H9 (cell line): ENCODE measurements around the gene GLYATL3. TPM values are rescaled to one million over a fixed set of nuclear protein-coding genes. Genes with fewer than 3 reads are reported as not detected.

Experiments
- DNase-seq: peaks from one replicate; pipeline ENCODE4 v3.0.0-alpha.2; 2017
- H2AFZ ChIP-seq: one replicate; pipeline ENCODE4 v1.6.1; 2013; ENCODE audit warnings: mild to moderate bottlenecking, low read length, control low read depth, moderate library complexity
- H2AK5ac ChIP-seq: 2 replicates; pipeline ENCODE4 v1.6.1; 2013; ENCODE audit warnings: low read length, control low read depth, mixed read lengths; ENCODE audit not compliant: insufficient read length
- H2BK120ac ChIP-seq: one replicate; pipeline ENCODE4 v1.6.1; 2013; ENCODE audit warnings: low read depth, mild to moderate bottlenecking, low read length, control low read depth, inconsistent platforms; ENCODE audit not compliant: poor library complexity, severe bottlenecking
- H2BK12ac ChIP-seq: 2 replicates; pipeline ENCODE4 v1.6.1; 2013; ENCODE audit warnings: low read length, control low read depth, mixed read lengths, low read depth; ENCODE audit not compliant: insufficient read length
- H2BK15ac ChIP-seq: 2 replicates; pipeline ENCODE4 v1.6.1; 2013; ENCODE audit warnings: low read depth, low read length, control low read depth
- H2BK20ac ChIP-seq: one replicate; pipeline ENCODE4 v1.6.1; 2013; ENCODE audit warnings: low read depth, mild to moderate bottlenecking, low read length, control low read depth, inconsistent platforms; ENCODE audit not compliant: poor library complexity, severe bottlenecking
- H2BK5ac ChIP-seq: 2 replicates; pipeline ENCODE4 v1.6.1; 2013; ENCODE audit warnings: low read length, control low read depth, mixed read lengths; ENCODE audit not compliant: insufficient read length
- H3K14ac ChIP-seq: 2 replicates; pipeline ENCODE4 v1.6.1; 2013; ENCODE audit warnings: low read length, control low read depth; ENCODE audit not compliant: insufficient read depth
- H3K18ac ChIP-seq: 2 replicates; pipeline ENCODE4 v1.6.1; 2013; ENCODE audit warnings: low read depth, mild to moderate bottlenecking, mixed read lengths, low read length, control low read depth; ENCODE audit not compliant: insufficient read length
- H3K23ac ChIP-seq: 2 replicates; pipeline ENCODE4 v1.6.1; 2013; ENCODE audit warnings: low read length, control low read depth, mixed read lengths, low read depth; ENCODE audit not compliant: insufficient read length
- H3K23me2 ChIP-seq: 2 replicates; pipeline ENCODE4 v1.6.1; 2013; ENCODE audit warnings: low read depth, mild to moderate bottlenecking, mixed read lengths, low read length, control low read depth; ENCODE audit not compliant: insufficient read length, poor library complexity, severe bottlenecking
- H3K27ac ChIP-seq: 2 replicates; pipeline ENCODE4 v1.5.1; 2013; ENCODE audit warnings: low read length, control low read depth, mixed read lengths, low read depth; ENCODE audit not compliant: insufficient read length
- H3K27me3 ChIP-seq: 2 replicates; pipeline ENCODE4 v1.6.1; 2013; ENCODE audit warnings: low read length, control low read depth, inconsistent platforms; ENCODE audit not compliant: insufficient read depth
- H3K4ac ChIP-seq: 2 replicates; pipeline ENCODE4 v1.6.1; 2013; ENCODE audit warnings: low read depth, mild to moderate bottlenecking, control low read depth, inconsistent platforms, low read length, moderate library complexity
- H3K4me1 ChIP-seq: 2 replicates; pipeline ENCODE4 v1.6.1; 2013; ENCODE audit warnings: low read length, control low read depth, inconsistent platforms; ENCODE audit not compliant: insufficient read depth
- H3K4me2 ChIP-seq: 2 replicates; pipeline ENCODE4 v1.6.1; 2013; ENCODE audit warnings: low read length, control low read depth, mixed read lengths; ENCODE audit not compliant: insufficient read length, insufficient read depth
- H3K56ac ChIP-seq: 2 replicates; pipeline ENCODE4 v1.6.1; 2013; ENCODE audit warnings: low read depth, mild to moderate bottlenecking, mixed read lengths, low read length, control low read depth; ENCODE audit not compliant: insufficient read length
- H3K79me1 ChIP-seq: 2 replicates; pipeline ENCODE4 v1.6.1; 2013; ENCODE audit warnings: low read depth, mild to moderate bottlenecking, moderate library complexity, low read length, control low read depth, inconsistent platforms; ENCODE audit not compliant: insufficient read depth, poor library complexity, severe bottlenecking
- H3K79me2 ChIP-seq: 2 replicates; pipeline ENCODE4 v1.6.1; 2013; ENCODE audit warnings: low read length, control low read depth, inconsistent platforms; ENCODE audit not compliant: insufficient read depth
- H3K9ac ChIP-seq: 2 replicates; pipeline ENCODE4 v1.6.1; 2013; ENCODE audit warnings: low read length, control low read depth, mixed read lengths; ENCODE audit not compliant: insufficient read length; ENCODE audit errors: extremely low read depth
- H3K9me3 ChIP-seq: one replicate; pipeline ENCODE4 v1.6.1; 2013; ENCODE audit warnings: low read depth, low read length, inconsistent platforms; ENCODE audit not compliant: control insufficient read depth
- H3T11ph ChIP-seq: one replicate; pipeline ENCODE4 v1.6.1; 2013; ENCODE audit warnings: mild to moderate bottlenecking, low read length, control low read depth, inconsistent platforms
- H4K20me1 ChIP-seq: one replicate; pipeline ENCODE4 v1.6.1; 2013; ENCODE audit not compliant: control insufficient read depth, insufficient read length, insufficient read depth
- H4K5ac ChIP-seq: 2 replicates; pipeline ENCODE4 v1.6.1; 2013; ENCODE audit warnings: low read depth, mild to moderate bottlenecking, mixed read lengths, low read length, control low read depth; ENCODE audit not compliant: insufficient read length
- H4K8ac ChIP-seq: replicated peaks from 2 replicates; pipeline ENCODE4 v1.6.1; 2013; ENCODE audit warnings: low read length, control low read depth, mixed read lengths, low read depth; ENCODE audit not compliant: insufficient read length
- H4K91ac ChIP-seq: 2 replicates; pipeline ENCODE4 v1.6.1; 2013; ENCODE audit warnings: low read depth, mild to moderate bottlenecking, moderate library complexity, mixed read lengths, low read length, control low read depth; ENCODE audit not compliant: insufficient read length
- H3K27ac Mint-ChIP-seq, 3 experiments: 2 replicates in 2 of 3; 3 replicates in 1 of 3; pipeline ENCODE4 v1.8.0; 2020 to 2021; ENCODE audit warnings: mixed read lengths in 3 of 3, mild to moderate bottlenecking in 1 of 3, moderate library complexity in 1 of 3
- H3K27me3 Mint-ChIP-seq: 2 replicates; pipeline ENCODE4 v1.8.0; 2021; ENCODE audit warnings: low read depth, mild to moderate bottlenecking, moderate library complexity, mixed read lengths
- H3K36me3 Mint-ChIP-seq, 3 experiments: 2 replicates in 2 of 3; 3 replicates in 1 of 3; pipeline ENCODE4 v1.8.0; 2020 to 2021; ENCODE audit warnings: low read depth in 3 of 3, mixed read lengths in 3 of 3; ENCODE audit not compliant: insufficient read depth in 1 of 3
- H3K4me1 Mint-ChIP-seq, 2 experiments: 2 replicates each; pipeline ENCODE4 v1.8.0; 2020; ENCODE audit warnings: mixed read lengths in 2 of 2
- H3K4me3 Mint-ChIP-seq, 2 experiments: 2 replicates in 1 of 2; 3 replicates in 1 of 2; pipeline ENCODE4 v1.8.0; 2020 to 2021; ENCODE audit warnings: mild to moderate bottlenecking in 2 of 2, mixed read lengths in 2 of 2, moderate library complexity in 1 of 2
- H3K9me3 Mint-ChIP-seq, 2 experiments: 2 replicates in 1 of 2; 3 replicates in 1 of 2; pipeline ENCODE4 v1.8.0; 2020; ENCODE audit warnings: mild to moderate bottlenecking in 2 of 2, mixed read lengths in 2 of 2, moderate library complexity in 1 of 2
- CTCF ChIP-seq: fragments of 200-600 bp; sonication (generic); conservative IDR thresholded peaks from 3 replicates; pipeline ENCODE4 v1.8.0; 2021; ENCODE audit warnings: antibody characterized with exemption, mild to moderate bottlenecking
- WGBS: extraction: QIAGEN DNeasy Blood & Tissue Kit; methylation state at CpG from one replicate; pipeline ENCODE4 v1.1.7; 2013; ENCODE audit warnings: missing lambda C conversion rate, low lambda C conversion rate, mixed read lengths; ENCODE audit not compliant: insufficient read length; ENCODE audit errors: extremely low coverage; 5-methylcytosine and 5-hydroxymethylcytosine counted together
- total RNA-seq: library from RNA; stranded (reverse); gene quantifications from 2 replicates; pipeline ENCODE4 v1.2.1, GENCODE V29; 2021

GLYATL3 gene
- total RNA-seq, 1 experiment from 2014 or later: not detected

- no peak overlapping the region for H4K8ac ChIP-seq
- H4K5ac ChIP-seq: no peak overlapping the region
- H4K20me1 ChIP-seq: no peaks in the 10 kb centered on the region
- no peak overlapping the region for H2BK5ac ChIP-seq
- Mint-ChIP-seq H3K4me3 (no peak overlapping the region), H3K27me3 (peaks cover 92% of the 10 kb centered on the region), H3K4me1 (peaks cover 34 to 46% of the 10 kb centered on the region in 2 experiments), H3K9me3 (no peaks in the 10 kb centered on the region; a peak in 1 of 5 replicates), H3K27ac (no peak overlapping the region), H3K36me3 (peaks cover 14 to 68% (median 65%) of the 10 kb centered on the region in 3 experiments)
- H2BK120ac ChIP-seq: no peak overlapping the region
- no CpG with 5 or more reads among the region's 3 CpGs for WGBS
- H3K23ac ChIP-seq: no peak overlapping the region
- no peak overlapping the region for H3K56ac ChIP-seq
- H3K18ac ChIP-seq: no peak overlapping the region
- H2AFZ ChIP-seq: no peak overlapping the region
- H3K79me2 ChIP-seq: no peaks in the 10 kb centered on the region
- no peak overlapping the region for H3K4me2 ChIP-seq
- no peak overlapping the region for H3K27ac ChIP-seq
- H3K23me2 ChIP-seq: no peaks in the 10 kb centered on the region
- H3K14ac ChIP-seq: no peak overlapping the region
- no peak overlapping the region for H2BK20ac ChIP-seq
- H3K79me1 ChIP-seq: no peaks in the 10 kb centered on the region
- H2BK15ac ChIP-seq: no peak overlapping the region
- peaks cover 17% of the 10 kb centered on the region for H3K27me3 ChIP-seq
- no peak overlapping the region for H3K4ac ChIP-seq
- DNase-seq: no peak
- peaks cover 6% of the 10 kb centered on the region; the same call in 1 of the 2 replicates for H3K4me1 ChIP-seq
- H2AK5ac ChIP-seq: no peak overlapping the region
- H2BK12ac ChIP-seq: no peak overlapping the region
- no peak for TF ChIP-seq CTCF
- H3K9me3 ChIP-seq: no peaks in the 10 kb centered on the region
- no peak overlapping the region for H4K91ac ChIP-seq
- no peak overlapping the region for H3K9ac ChIP-seq
- no peak overlapping the region for H3T11ph ChIP-seq
Observed at GRCh38 chr6:49557177-49557576, 57.5 kb downstream of the GLYATL3 start.
